Measurements from ENCODE around the gene DENND5B. TPM values are rescaled to one million over a fixed set of nuclear protein-coding genes. Genes with fewer than 3 reads are reported as not detected.

Gene DENND5B
- total and polyA plus RNA-seq, 10 of the 15 experiments (the other 5 are each of a cell fraction or from before 2014, with no cell fraction given): 0.39 to 32.5 (median 20.6) TPM

DNA sequence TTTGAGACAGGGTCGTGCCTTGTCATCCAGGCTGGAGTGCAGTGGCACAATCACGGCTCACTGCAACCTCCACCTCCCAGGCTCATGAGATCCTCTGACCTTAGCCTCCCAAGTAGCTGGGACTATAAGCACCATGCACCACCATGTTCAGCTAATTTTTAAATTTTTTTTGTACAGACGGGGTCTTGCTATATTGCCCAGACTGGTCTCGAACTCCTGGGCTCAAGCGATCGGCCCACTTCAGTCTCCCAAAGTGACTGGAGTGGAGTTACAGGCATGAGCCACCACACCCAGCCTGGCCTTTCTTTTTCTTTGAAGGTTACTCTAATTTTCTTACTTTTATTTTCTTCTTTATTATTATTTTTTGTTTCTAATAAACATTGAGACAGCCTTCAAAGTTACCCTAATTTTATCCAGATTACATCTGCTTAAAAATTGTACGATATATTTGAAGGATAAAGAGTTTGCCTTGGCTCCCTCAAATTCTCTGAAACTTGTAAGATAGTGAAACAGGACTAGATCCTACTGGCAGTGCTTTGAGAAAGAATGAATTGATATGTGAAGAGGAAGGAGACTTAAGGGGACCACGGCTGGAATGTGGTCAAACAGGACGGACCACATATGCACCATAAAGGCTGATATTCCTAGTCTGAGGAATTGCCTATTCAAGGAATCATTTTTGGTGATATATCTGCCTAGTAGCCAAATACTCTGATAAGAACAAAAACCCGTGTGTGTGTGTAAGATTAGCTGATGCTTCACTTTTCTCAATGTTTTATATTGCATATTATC, 250.9 kb downstream of the DENND5B start (continued):
- TF ChIP-seq GABPA (IDR thresholded peaks at IDR 0.05; ENCODE audit: low read depth) (no peak), SMAD5 (IDR thresholded peaks at IDR 0.05; ENCODE audit: low read depth) (no peak), DPF2 (IDR thresholded peaks at IDR 0.05) (no peak), JUND (IDR thresholded peaks at IDR 0.05; ENCODE audit: low read depth, low read length) (no peak), TBL1XR1 (IDR thresholded peaks at IDR 0.05; ENCODE audit: low read depth, low read length) (no peak), SREBF1 (IDR thresholded peaks at IDR 0.05; ENCODE audit: low read length) (no peak)
- TF ChIP-seq, protein P1, sequence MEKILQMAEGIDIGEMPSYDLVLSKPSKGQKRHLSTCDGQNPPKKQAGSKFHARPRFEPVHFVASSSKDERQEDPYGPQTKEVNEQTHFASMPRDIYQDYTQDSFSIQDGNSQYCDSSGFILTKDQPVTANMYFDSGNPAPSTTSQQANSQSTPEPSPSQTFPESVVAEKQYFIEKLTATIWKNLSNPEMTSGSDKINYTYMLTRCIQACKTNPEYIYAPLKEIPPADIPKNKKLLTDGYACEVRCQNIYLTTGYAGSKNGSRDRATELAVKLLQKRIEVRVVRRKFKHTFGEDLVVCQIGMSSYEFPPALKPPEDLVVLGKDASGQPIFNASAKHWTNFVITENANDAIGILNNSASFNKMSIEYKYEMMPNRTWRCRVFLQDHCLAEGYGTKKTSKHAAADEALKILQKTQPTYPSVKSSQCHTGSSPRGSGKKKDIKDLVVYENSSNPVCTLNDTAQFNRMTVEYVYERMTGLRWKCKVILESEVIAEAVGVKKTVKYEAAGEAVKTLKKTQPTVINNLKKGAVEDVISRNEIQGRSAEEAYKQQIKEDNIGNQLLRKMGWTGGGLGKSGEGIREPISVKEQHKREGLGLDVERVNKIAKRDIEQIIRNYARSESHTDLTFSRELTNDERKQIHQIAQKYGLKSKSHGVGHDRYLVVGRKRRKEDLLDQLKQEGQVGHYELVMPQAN (conservative IDR thresholded peaks at IDR 0.05): no peak

DNA sequence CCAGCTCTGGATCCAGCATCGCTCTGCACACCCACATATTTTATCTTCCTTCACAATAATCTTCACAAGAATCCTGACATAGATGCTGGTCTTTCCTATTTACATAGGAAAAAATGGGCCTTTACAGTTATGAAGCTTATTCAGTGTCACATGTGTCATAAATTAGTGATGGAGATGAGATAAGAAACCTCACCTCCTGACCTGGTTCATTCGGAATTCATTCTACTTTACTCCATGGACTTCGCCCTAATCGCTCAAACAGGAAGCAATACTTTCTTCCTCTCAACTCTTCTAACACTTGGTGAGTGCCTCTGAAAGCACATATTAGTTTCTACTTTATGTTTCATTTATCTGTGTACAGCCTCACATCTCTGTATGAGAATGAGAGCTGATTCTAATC, 253.0 kb downstream of the DENND5B start:
- no peak for DNase-seq (ENCODE audit: low read depth, low spot score)
- H3K9ac ChIP-seq (ENCODE audit: control insufficient read depth, insufficient read depth, low read length): no peak overlapping the region
- no TSS peak for BruUV-seq (replicated peaks)
- no peak overlapping the region for H3K27ac ChIP-seq (ENCODE audit: control insufficient read depth, insufficient read depth)
- H3K4me2 ChIP-seq (ENCODE audit: control insufficient read depth, insufficient read depth): no peak overlapping the region
- intact Hi-C loops (cut with micrococcal nuclease; ENCODE audit: unreplicated experiment) (no loop called here), in situ Hi-C loops (cut with MboI) (no loop called here)
- CTCF ChIA-PET: interaction anchor here (0.7 to 1.3 kb wide), 2 partner anchors 12 to 66 kb away, joined by 3 to 6 read pairs; partner anchors contain the start of gene SINHCAF
- WGBS (ENCODE audit: insufficient coverage, insufficient replicate concordance, low lambda C conversion rate, missing lambda C conversion rate): 67% methylated on average over 4 of the region's 4 CpGs
- FAIRE-seq: no peak
- no peak overlapping the region for H3K4me3 ChIP-seq
- H3K27me3 ChIP-seq (replicated peaks in 1 of 2; ENCODE audit: control insufficient read depth in 2 of 2, insufficient read depth in 2 of 2, low read length in 1 of 2): no peaks in the 10 kb centered on the region
- no peaks in the 10 kb centered on the region for H3K36me3 ChIP-seq (ENCODE audit: control insufficient read depth in 2 of 2, insufficient read depth in 2 of 2, low read length in 1 of 2)
- SMC1A ChIA-PET (ENCODE audit: uncharacterized antibody, unreplicated experiment): interaction anchor here (1.1 to 1.3 kb wide), 3 partner anchors 10 to 25 kb away, joined by 3 to 4 read pairs (median 4); no protein-coding TSS in a partner anchor
- no peaks in the 10 kb centered on the region for H3K79me2 ChIP-seq (ENCODE audit: control insufficient read depth, insufficient read depth, low read length)
- no peaks in the 10 kb centered on the region for H3K4me1 ChIP-seq (ENCODE audit: control insufficient read depth, insufficient read depth, low read length)
- H2AFZ ChIP-seq (ENCODE audit: control insufficient read depth, low read depth, low read length): no peak overlapping the region; the same call in 1 of the 2 replicates
- RAD21 ChIA-PET (ENCODE audit: unreplicated experiment): no interaction called here
- ATAC-seq: no peak
- POLR2A ChIA-PET: interaction anchor here (0.7 kb wide), 1 partner anchor 457 kb away, joined by 6 read pairs; no protein-coding TSS in a partner anchor
- H4K20me1 ChIP-seq (ENCODE audit: control insufficient read depth, insufficient read depth): no peaks in the 10 kb centered on the region
- H3K9me3 ChIP-seq (replicated peaks; ENCODE audit: control insufficient read depth, insufficient read depth, low read length): no peaks in the 10 kb centered on the region
- TF ChIP-seq CHD4 (IDR thresholded peaks at IDR 0.05) (no peak), BACH1 (IDR thresholded peaks at IDR 0.05; ENCODE audit: borderline replicate concordance) (no peak), PAX8 (IDR thresholded peaks at IDR 0.05) (no peak), IKZF1 (conservative IDR thresholded peaks at IDR 0.05) (no peak), NFYB (IDR thresholded peaks at IDR 0.05; ENCODE audit: insufficient read depth, low read depth, low read length) (no peak), GATAD2B (conservative IDR thresholded peaks at IDR 0.05; ENCODE audit: low read depth) (no peak), PBX3 (IDR thresholded peaks at IDR 0.05; ENCODE audit: insufficient replicate concordance, low read depth, low read length) (no peak), PAX5 (IDR thresholded peaks at IDR 0.05; ENCODE audit: borderline replicate concordance, low read depth, low read length) (no peak), TAF1 (IDR thresholded peaks at IDR 0.05; ENCODE audit: borderline replicate concordance, low read depth, low read length) (no peak)
- TF ChIP-seq, protein P2, sequence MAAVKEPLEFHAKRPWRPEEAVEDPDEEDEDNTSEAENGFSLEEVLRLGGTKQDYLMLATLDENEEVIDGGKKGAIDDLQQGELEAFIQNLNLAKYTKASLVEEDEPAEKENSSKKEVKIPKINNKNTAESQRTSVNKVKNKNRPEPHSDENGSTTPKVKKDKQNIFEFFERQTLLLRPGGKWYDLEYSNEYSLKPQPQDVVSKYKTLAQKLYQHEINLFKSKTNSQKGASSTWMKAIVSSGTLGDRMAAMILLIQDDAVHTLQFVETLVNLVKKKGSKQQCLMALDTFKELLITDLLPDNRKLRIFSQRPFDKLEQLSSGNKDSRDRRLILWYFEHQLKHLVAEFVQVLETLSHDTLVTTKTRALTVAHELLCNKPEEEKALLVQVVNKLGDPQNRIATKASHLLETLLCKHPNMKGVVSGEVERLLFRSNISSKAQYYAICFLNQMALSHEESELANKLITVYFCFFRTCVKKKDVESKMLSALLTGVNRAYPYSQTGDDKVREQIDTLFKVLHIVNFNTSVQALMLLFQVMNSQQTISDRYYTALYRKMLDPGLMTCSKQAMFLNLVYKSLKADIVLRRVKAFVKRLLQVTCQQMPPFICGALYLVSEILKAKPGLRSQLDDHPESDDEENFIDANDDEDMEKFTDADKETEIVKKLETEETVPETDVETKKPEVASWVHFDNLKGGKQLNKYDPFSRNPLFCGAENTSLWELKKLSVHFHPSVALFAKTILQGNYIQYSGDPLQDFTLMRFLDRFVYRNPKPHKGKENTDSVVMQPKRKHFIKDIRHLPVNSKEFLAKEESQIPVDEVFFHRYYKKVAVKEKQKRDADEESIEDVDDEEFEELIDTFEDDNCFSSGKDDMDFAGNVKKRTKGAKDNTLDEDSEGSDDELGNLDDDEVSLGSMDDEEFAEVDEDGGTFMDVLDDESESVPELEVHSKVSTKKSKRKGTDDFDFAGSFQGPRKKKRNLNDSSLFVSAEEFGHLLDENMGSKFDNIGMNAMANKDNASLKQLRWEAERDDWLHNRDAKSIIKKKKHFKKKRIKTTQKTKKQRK (IDR thresholded peaks at IDR 0.05; ENCODE audit: low read depth, low read length): no peak

Measured in GM12878 (cell line).